Progenitor cell of endocrine pancreas (in vitro differentiated cells): ENCODE measurements around the gene OR51I2. TPM values are rescaled to one million over a fixed set of nuclear protein-coding genes. Genes with fewer than 3 reads are reported as not detected.

Source experiments
- DNase-seq: peaks from one replicate; pipeline ENCODE4 v3.0.0; 2021; ENCODE audit warnings: low spot score; ENCODE audit not compliant: unreplicated experiment
- H3K27ac Mint-ChIP-seq: 2 replicates; pipeline ENCODE4 v1.8.0; 2021; ENCODE audit warnings: mild to moderate bottlenecking, moderate library complexity, mixed read lengths
- H3K27me3 Mint-ChIP-seq: 2 replicates; pipeline ENCODE4 v1.8.0; 2021; ENCODE audit warnings: mixed read lengths
- H3K36me3 Mint-ChIP-seq: 2 replicates; pipeline ENCODE4 v1.8.0; 2022; ENCODE audit warnings: mixed read lengths; ENCODE audit not compliant: insufficient read depth
- H3K4me1 Mint-ChIP-seq: 2 replicates; pipeline ENCODE4 v1.8.0; 2021; ENCODE audit warnings: low read depth, mixed read lengths
- H3K4me3 Mint-ChIP-seq: 2 replicates; pipeline ENCODE4 v1.8.0; 2021; ENCODE audit warnings: low read depth, mild to moderate bottlenecking, moderate library complexity, mixed read lengths
- H3K9me3 Mint-ChIP-seq: 2 replicates; pipeline ENCODE4 v1.8.0; 2021; ENCODE audit warnings: low read depth, mixed read lengths
- total RNA-seq: library from RNA; stranded (reverse); gene quantifications from 2 replicates; pipeline ENCODE4 v1.2.1, GENCODE V29; 2021
- TF ChIP-seq, protein P1 (sequence below): fragments of 200-600 bp; sonication (generic); IDR thresholded peaks from one replicate; pipeline ENCODE4 v1.5.0; 2021; ENCODE audit warnings: antibody characterized with exemption, mild to moderate bottlenecking; ENCODE audit not compliant: unreplicated experiment

The OR51I2 gene
- total RNA-seq, 1 donor from 2014 or later, result not detected

DNA sequence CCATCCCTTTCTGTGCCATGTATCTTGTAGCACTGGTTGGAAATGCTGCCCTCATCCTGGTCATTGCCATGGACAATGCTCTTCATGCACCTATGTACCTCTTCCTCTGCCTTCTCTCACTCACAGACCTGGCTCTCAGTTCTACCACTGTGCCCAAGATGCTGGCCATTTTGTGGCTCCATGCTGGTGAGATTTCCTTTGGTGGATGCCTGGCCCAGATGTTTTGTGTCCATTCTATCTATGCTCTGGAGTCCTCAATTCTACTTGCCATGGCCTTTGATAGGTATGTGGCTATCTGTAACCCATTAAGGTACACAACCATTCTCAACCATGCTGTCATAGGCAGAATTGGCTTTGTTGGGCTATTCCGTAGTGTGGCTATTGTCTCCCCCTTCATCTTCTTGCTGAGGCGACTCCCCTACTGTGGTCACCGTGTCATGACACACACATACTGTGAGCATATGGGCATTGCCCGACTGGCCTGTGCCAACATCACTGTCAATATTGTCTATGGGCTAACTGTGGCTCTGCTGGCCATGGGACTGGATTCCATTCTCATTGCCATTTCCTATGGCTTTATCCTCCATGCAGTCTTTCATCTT lies 39.8 kb downstream of the OR51I2 start:
- no peak overlapping the region for H3K27ac Mint-ChIP-seq
- H3K27me3 Mint-ChIP-seq, result no peaks in the 10 kb centered on the region
- TF ChIP-seq, protein P1, sequence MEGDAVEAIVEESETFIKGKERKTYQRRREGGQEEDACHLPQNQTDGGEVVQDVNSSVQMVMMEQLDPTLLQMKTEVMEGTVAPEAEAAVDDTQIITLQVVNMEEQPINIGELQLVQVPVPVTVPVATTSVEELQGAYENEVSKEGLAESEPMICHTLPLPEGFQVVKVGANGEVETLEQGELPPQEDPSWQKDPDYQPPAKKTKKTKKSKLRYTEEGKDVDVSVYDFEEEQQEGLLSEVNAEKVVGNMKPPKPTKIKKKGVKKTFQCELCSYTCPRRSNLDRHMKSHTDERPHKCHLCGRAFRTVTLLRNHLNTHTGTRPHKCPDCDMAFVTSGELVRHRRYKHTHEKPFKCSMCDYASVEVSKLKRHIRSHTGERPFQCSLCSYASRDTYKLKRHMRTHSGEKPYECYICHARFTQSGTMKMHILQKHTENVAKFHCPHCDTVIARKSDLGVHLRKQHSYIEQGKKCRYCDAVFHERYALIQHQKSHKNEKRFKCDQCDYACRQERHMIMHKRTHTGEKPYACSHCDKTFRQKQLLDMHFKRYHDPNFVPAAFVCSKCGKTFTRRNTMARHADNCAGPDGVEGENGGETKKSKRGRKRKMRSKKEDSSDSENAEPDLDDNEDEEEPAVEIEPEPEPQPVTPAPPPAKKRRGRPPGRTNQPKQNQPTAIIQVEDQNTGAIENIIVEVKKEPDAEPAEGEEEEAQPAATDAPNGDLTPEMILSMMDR, result no peak
- no peaks in the 10 kb centered on the region for H3K4me1 Mint-ChIP-seq
- no peak overlapping the region for H3K4me3 Mint-ChIP-seq
- H3K9me3 Mint-ChIP-seq, result no peaks in the 10 kb centered on the region
- no peak for DNase-seq
- no peaks in the 10 kb centered on the region for H3K36me3 Mint-ChIP-seq

DNA sequence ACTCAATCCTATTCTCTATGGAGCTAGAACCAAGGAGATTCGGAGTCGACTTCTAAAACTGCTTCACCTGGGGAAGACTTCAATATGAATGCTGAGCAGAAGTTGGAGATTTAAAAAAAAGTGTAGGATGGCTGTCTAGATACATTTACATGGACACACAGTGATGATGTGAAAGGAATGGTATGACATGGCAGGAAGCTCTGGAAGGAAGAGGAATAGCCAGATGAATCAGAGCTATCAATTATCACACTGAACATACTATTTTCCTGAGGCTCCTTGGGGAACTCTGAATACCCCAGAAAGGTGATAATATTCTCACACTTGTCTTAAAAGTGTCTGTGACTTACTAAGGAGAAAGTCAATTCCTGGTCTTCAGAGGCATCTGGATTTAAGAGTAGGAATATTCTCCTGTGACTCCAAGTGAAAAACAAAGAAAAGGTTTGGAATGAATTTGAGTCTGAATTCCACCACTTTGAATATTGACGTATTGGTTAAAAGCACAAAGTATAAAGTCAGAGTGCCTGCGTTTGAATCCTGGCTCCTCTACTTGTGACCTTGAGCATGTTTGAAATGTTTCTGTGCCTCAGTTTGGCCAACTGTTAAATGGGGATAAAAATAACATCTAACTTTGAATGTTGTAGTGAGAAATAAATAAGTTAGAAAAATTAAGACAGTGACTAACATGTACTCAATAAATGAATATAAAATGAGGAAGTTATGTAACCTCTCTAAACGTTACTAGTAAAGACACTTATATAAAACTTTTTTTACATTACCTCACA lies 40.6 kb downstream of the OR51I2 start:
- H3K4me3 Mint-ChIP-seq, result no peak overlapping the region
- H3K27me3 Mint-ChIP-seq, result no peaks in the 10 kb centered on the region
- no peaks in the 10 kb centered on the region for H3K4me1 Mint-ChIP-seq
- no peak for DNase-seq
- no peaks in the 10 kb centered on the region for H3K9me3 Mint-ChIP-seq
- TF ChIP-seq, protein P1, result no peak
- no peaks in the 10 kb centered on the region for H3K36me3 Mint-ChIP-seq
- H3K27ac Mint-ChIP-seq, result no peak overlapping the region

DNA sequence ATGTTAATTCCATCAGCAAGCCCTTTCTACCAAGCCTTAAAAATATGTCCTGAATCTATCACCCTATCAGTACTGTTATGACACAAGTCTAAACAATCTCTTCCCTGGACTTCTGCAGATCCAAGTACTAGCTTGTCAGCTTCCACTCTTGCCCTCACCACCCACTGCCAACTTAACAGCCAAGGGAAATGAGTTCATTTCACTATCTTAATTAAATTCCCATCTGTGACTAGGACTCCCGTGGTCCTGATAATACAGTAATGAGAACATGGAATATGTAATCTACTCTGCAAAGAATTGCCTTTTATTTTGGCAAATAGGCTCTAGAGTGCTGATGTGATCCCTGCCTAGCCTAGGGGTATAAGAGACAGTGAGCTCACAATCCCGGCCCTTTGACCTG lies 50.5 kb downstream of the OR51I2 start:
- H3K9me3 Mint-ChIP-seq, result no peaks in the 10 kb centered on the region
- H3K4me1 Mint-ChIP-seq, result no peaks in the 10 kb centered on the region
- H3K4me3 Mint-ChIP-seq, result no peak overlapping the region
- H3K27ac Mint-ChIP-seq, result no peak overlapping the region
- no peak for DNase-seq
- H3K36me3 Mint-ChIP-seq, result no peaks in the 10 kb centered on the region
- no peaks in the 10 kb centered on the region for H3K27me3 Mint-ChIP-seq
- TF ChIP-seq, protein P1, result no peak

DNA sequence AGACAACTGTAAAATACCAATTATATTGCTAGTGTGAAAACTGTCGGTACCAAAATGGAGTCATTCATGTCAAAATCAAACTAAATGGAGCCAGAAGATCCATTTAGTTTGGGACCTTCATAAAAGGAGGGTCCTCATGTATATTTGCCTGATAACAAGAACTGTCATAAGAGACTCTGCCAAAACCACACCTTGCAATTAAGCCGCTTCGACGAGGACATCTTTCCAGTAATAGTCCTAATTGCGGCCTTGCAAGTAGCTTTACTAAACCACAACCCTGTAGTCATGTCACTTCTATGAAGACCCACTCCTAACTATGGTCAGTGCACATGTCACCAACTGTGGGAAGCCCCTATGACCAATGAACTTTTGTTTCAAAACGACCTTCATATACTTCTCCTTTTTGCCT lies 51.3 kb downstream of the OR51I2 start:
- no peaks in the 10 kb centered on the region for H3K27me3 Mint-ChIP-seq
- no peaks in the 10 kb centered on the region for H3K4me1 Mint-ChIP-seq
- TF ChIP-seq, protein P1, result no peak
- no peak for DNase-seq
- H3K4me3 Mint-ChIP-seq, result no peak overlapping the region
- H3K9me3 Mint-ChIP-seq, result no peaks in the 10 kb centered on the region
- H3K36me3 Mint-ChIP-seq, result no peaks in the 10 kb centered on the region
- H3K27ac Mint-ChIP-seq, result no peak overlapping the region

DNA sequence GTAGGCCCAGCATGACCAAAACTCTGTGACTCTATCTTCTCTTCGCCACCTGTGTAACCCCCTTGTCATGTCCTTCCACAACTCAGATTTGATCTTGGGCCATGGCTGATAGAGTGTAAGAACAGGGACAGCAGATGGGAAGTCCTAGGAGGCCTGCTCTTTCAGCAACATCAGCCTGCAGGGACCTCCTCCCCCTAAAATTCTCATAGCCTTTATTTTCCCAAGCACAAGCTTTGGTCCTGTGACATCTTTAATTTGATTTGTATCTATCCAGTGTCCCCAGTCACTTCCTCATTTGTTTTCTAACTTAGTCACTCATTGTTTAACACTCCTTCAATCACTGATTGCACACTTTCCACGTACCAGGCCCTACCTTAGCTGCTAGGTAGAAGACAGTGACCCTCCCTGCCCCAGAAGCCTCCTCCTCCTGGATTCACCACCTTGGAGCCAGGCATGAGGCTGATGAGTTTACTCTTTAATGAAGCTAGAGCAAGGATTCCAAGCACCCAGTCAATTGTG lies 55.3 kb downstream of the OR51I2 start:
- H3K4me1 Mint-ChIP-seq, result no peaks in the 10 kb centered on the region
- TF ChIP-seq, protein P1, result no peak
- no peaks in the 10 kb centered on the region for H3K36me3 Mint-ChIP-seq
- H3K4me3 Mint-ChIP-seq, result no peak overlapping the region
- DNase-seq, result no peak
- no peaks in the 10 kb centered on the region for H3K9me3 Mint-ChIP-seq
- H3K27ac Mint-ChIP-seq, result peak overlapping the region; percentile 6
- H3K27me3 Mint-ChIP-seq, result no peaks in the 10 kb centered on the region
